Panc1 (cell line): ENCODE data around the gene C6orf163. TPM values are rescaled to one million over a fixed set of nuclear protein-coding genes. Genes with fewer than 3 reads are reported as not detected.

Source experiments
- ATAC-seq: fragments of 200-7000 bp; cut with Tn5 transposase; 2 replicates; pipeline ENCODE4 v1.9.1; 2020; ENCODE audit warnings: mild to moderate bottlenecking, moderate library complexity
- BruUV-seq: library from RNA; stranded (reverse); fragments of 400-500 nt; replicated peaks from 2 replicates; lab custom pipeline; 2021; lab: Mats Ljungman, UMichigan
- CTCF ChIA-PET: fragments of 300-600 bp; sonication (Branson Sonifier 250); formaldehyde crosslinking; loops from one replicate; lab custom pipeline; 2022; ENCODE audit warnings: antibody characterized with exemption; lab: Charles Lee
- POLR2A ChIA-PET: fragments of 300-600 bp; sonication (Branson Sonifier 250); formaldehyde crosslinking; loops from one replicate; lab custom pipeline; 2022; ENCODE audit warnings: antibody characterized with exemption; lab: Charles Lee
- DNase-seq: peaks from one replicate; pipeline ENCODE4 v3.0.0-alpha.2; 2010; ENCODE audit warnings: low read depth, low spot score
- H3K27ac ChIP-seq: 2 replicates; pipeline ENCODE4 v1.5.1; 2011; ENCODE audit warnings: mild to moderate bottlenecking, low read length, inconsistent platforms
- H3K27me3 ChIP-seq: fragments of 200-500 bp; sonication (Bioruptor generic); 2 replicates; pipeline ENCODE4 v1.6.0; 2014; ENCODE audit warnings: low read length, inconsistent platforms; ENCODE audit not compliant: control insufficient read depth, insufficient read depth
- H3K36me3 ChIP-seq: fragments of 200-500 bp; sonication (Bioruptor generic); 2 replicates; pipeline ENCODE4 v1.5.1; 2014; ENCODE audit warnings: inconsistent platforms, mild to moderate bottlenecking, low read length, moderate library complexity; ENCODE audit not compliant: control insufficient read depth, insufficient read depth
- H3K4me1 ChIP-seq: 2 replicates; pipeline ENCODE4 v1.5.1; 2011; ENCODE audit warnings: inconsistent platforms, mild to moderate bottlenecking, low read length, moderate library complexity; ENCODE audit not compliant: control insufficient read depth, insufficient read depth
- H3K4me3 ChIP-seq, 2 experiments: 2 replicates each; pipeline ENCODE4 v1.5.1; 2011 to 2012; ENCODE audit warnings: low read depth in 2 of 2, low read length in 2 of 2, mild to moderate bottlenecking in 2 of 2, inconsistent platforms in 1 of 2, moderate library complexity in 1 of 2
- H3K9me3 ChIP-seq: fragments of 200-500 bp; sonication (Bioruptor generic); 2 replicates; pipeline ENCODE4 v1.5.1; 2014; ENCODE audit warnings: low read depth, mild to moderate bottlenecking, inconsistent platforms, low read length, moderate library complexity; ENCODE audit not compliant: control insufficient read depth, insufficient read depth
- CTCF ChIP-seq: fragments of 450-650 bp; IDR thresholded peaks from 2 replicates; pipeline ENCODE4 v1.5.1; 2017; ENCODE audit warnings: mild to moderate bottlenecking
- POLR2AphosphoS5 ChIP-seq: IDR thresholded peaks from 2 replicates; pipeline ENCODE4 v1.6.1; 2012; ENCODE audit warnings: mild to moderate bottlenecking, low read depth, low read length, moderate library complexity
- SIN3A ChIP-seq: IDR thresholded peaks from 2 replicates; pipeline ENCODE4 v1.6.1; 2012; ENCODE audit warnings: low read depth, mild to moderate bottlenecking, low read length, moderate library complexity, borderline replicate concordance; ENCODE audit not compliant: insufficient read depth
- TCF7L2 ChIP-seq: IDR thresholded peaks from 2 replicates; pipeline ENCODE4 v1.6.1; 2011; ENCODE audit warnings: mild to moderate bottlenecking, low read depth, low read length, inconsistent platforms
- in situ Hi-C: cut with HindIII; loops from 2 replicates; pipeline ENCODE4 v1.10.0; 2016; ENCODE audit warnings: low sequenced_read_pairs, low pct_unique_long_range_greater_than_20kb
- intact Hi-C: fragments of 100-400 bp; cut with micrococcal nuclease; formaldehyde crosslinking; loops from one replicate; pipeline ENCODE4 v1.10.0; 2022; ENCODE audit not compliant: unreplicated experiment
- total RNA-seq: library from RNA; stranded (reverse); gene quantifications from one replicate; pipeline ENCODE4 v1.2.1, GENCODE V29; 2021; ENCODE audit not compliant: unreplicated experiment
- TF ChIP-seq, protein P1 (sequence below), 2 experiments: IDR thresholded peaks; 2 replicates each; pipeline ENCODE4 v1.6.1; 2011 to 2012; ENCODE audit warnings: low read depth in 2 of 2, control low read depth in 1 of 2, low read length in 1 of 2, mild to moderate bottlenecking in 1 of 2, moderate library complexity in 1 of 2; ENCODE audit not compliant: insufficient read depth in 1 of 2

Gene C6orf163
- total RNA-seq, 1 experiment from 2014 or later, result 1.3 TPM

GRCh38 chr6:87375315-87375714, 30.7 kb downstream of the C6orf163 start:
- H3K4me3 ChIP-seq, result no peak overlapping the region
- ChIA-PET POLR2A (no interaction called here), CTCF (no interaction called here)
- H3K9me3 ChIP-seq, result no peaks in the 10 kb centered on the region
- no peak overlapping the region for H3K27ac ChIP-seq
- in situ Hi-C loops (no loop called here), intact Hi-C loops (no loop called here)
- ATAC-seq (no peak), DNase-seq (no peak)
- no peaks in the 10 kb centered on the region for H3K27me3 ChIP-seq
- H3K36me3 ChIP-seq, result no peaks in the 10 kb centered on the region
- BruUV-seq, result no TSS peak
- no peaks in the 10 kb centered on the region for H3K4me1 ChIP-seq
- TF ChIP-seq, protein P1, sequence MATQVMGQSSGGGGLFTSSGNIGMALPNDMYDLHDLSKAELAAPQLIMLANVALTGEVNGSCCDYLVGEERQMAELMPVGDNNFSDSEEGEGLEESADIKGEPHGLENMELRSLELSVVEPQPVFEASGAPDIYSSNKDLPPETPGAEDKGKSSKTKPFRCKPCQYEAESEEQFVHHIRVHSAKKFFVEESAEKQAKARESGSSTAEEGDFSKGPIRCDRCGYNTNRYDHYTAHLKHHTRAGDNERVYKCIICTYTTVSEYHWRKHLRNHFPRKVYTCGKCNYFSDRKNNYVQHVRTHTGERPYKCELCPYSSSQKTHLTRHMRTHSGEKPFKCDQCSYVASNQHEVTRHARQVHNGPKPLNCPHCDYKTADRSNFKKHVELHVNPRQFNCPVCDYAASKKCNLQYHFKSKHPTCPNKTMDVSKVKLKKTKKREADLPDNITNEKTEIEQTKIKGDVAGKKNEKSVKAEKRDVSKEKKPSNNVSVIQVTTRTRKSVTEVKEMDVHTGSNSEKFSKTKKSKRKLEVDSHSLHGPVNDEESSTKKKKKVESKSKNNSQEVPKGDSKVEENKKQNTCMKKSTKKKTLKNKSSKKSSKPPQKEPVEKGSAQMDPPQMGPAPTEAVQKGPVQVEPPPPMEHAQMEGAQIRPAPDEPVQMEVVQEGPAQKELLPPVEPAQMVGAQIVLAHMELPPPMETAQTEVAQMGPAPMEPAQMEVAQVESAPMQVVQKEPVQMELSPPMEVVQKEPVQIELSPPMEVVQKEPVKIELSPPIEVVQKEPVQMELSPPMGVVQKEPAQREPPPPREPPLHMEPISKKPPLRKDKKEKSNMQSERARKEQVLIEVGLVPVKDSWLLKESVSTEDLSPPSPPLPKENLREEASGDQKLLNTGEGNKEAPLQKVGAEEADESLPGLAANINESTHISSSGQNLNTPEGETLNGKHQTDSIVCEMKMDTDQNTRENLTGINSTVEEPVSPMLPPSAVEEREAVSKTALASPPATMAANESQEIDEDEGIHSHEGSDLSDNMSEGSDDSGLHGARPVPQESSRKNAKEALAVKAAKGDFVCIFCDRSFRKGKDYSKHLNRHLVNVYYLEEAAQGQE (IDR thresholded peaks at IDR 0.05; ENCODE audit: insufficient read depth in 1 of 2, low read depth in 2 of 2, low read length in 1 of 2), result no peak
- TF ChIP-seq SIN3A, result no peak
- TF ChIP-seq CTCF, result no peak
- TF ChIP-seq TCF7L2, result no peak
- no peak for TF ChIP-seq POLR2AphosphoS5

GRCh38 chr6:87376643-87377042, 32.0 kb downstream of the C6orf163 start:
- Histone ChIP-seq H3K4me3 (no peak overlapping the region), H3K36me3 (no peaks in the 10 kb centered on the region), H3K4me1 (no peaks in the 10 kb centered on the region), H3K27me3 (no peaks in the 10 kb centered on the region), H3K9me3 (no peaks in the 10 kb centered on the region), H3K27ac (no peak overlapping the region)
- ChIA-PET CTCF (no interaction called here), POLR2A (no interaction called here)
- in situ Hi-C loops, result no loop called here
- intact Hi-C loops, result no loop called here
- BruUV-seq, result no TSS peak
- ATAC-seq (no peak), DNase-seq (no peak)
- TF ChIP-seq TCF7L2, result no peak
- TF ChIP-seq POLR2AphosphoS5, result no peak
- TF ChIP-seq SIN3A, result no peak
- TF ChIP-seq, protein P1 (IDR thresholded peaks at IDR 0.05; ENCODE audit: insufficient read depth in 1 of 2, low read depth in 2 of 2, low read length in 1 of 2), result no peak
- no peak for TF ChIP-seq CTCF
